Body of pancreas (tissue), 4 donors: ENCODE results near the gene HERC3.

Experiments
- POLR2A ChIP-seq, 3 donors: fragments of 450-650 bp; IDR thresholded peaks; one replicate each; pipeline ENCODE4 v1.6.1; 2016; ENCODE audit warnings: antibody characterized with exemption in 3 of 3, mild to moderate bottlenecking in 2 of 3
- TF ChIP-seq, protein P1 (sequence below), 7 experiments: fragments of 450-650 bp in 4 of 7; fragments of 200-600 bp in 3 of 7; sonication (generic) in 3 of 7; IDR thresholded peaks; one replicate each; pipeline ENCODE4 v1.5.1; 2016 to 2019; ENCODE audit warnings: antibody characterized with exemption in 7 of 7

DNA sequence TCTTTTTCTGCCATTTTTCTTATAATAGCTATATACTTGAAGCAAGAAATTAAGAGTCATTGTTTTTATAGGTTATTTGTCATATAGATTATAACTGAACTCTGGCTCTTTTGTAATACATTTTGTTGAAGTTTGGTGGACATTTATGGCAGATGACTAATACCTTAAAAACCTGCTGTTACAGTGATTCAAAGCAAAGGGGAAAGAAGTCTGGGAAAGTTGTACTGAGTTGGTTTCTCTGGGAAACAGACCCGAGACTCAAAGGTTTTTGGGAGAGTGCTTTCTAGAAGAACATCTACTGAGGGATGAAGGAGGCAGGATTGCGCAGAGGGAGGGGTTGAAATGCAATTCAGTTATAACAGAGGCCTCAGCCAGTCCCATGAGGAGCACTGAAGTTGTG is 69.5 kb downstream of the HERC3 start:
- TF ChIP-seq, protein P1, sequence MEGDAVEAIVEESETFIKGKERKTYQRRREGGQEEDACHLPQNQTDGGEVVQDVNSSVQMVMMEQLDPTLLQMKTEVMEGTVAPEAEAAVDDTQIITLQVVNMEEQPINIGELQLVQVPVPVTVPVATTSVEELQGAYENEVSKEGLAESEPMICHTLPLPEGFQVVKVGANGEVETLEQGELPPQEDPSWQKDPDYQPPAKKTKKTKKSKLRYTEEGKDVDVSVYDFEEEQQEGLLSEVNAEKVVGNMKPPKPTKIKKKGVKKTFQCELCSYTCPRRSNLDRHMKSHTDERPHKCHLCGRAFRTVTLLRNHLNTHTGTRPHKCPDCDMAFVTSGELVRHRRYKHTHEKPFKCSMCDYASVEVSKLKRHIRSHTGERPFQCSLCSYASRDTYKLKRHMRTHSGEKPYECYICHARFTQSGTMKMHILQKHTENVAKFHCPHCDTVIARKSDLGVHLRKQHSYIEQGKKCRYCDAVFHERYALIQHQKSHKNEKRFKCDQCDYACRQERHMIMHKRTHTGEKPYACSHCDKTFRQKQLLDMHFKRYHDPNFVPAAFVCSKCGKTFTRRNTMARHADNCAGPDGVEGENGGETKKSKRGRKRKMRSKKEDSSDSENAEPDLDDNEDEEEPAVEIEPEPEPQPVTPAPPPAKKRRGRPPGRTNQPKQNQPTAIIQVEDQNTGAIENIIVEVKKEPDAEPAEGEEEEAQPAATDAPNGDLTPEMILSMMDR (IDR thresholded peaks at IDR 0.05), result no peak
- no peak for TF ChIP-seq POLR2A (IDR thresholded peaks at IDR 0.05)
